Heart left ventricle (tissue), 13 donors: ENCODE measurements around the gene LRRC40.

ENCODE experiments used
- POLR2A ChIP-seq, 2 donors: fragments of 450-650 bp; IDR thresholded peaks; one replicate each; pipeline ENCODE4 v1.6.1; 2017; ENCODE audit warnings: antibody characterized with exemption in 2 of 2, mild to moderate bottlenecking in 2 of 2, moderate library complexity in 2 of 2
- TF ChIP-seq, protein P1 (sequence below), 12 donors: fragments of 200-600 bp; sonication (generic) in 4 of 12; IDR thresholded peaks; one replicate each; pipeline versions ENCODE4 v1.5.0 to v1.8.0; 2018 to 2022; ENCODE audit warnings: antibody characterized with exemption in 12 of 12, mild to moderate bottlenecking in 5 of 12
- donor health status: ischemic (EF 13 %, LVEDD 7.1; RV severe dilation, severe dysfunction).
- donor health status: DM: no; HTN: yes; CAD: no.
- donor health status: DM: no; HTN: no; CAD: no.
- donor health status: ischemic (EF 25% LVEDD 6.9; RV normal size, moderate dysfunction).
- donor health status: ischemic (EF 25% LVEDD 5.7; RV mildly dilated, moderate dysfunction).
- donor health status: ischemic (EF 35%, LVEDD 5.7; RV mildly dilated, moderate dysfunction).
- donor health status: nonischemic (EF 11% LVEDD 7.7; RV severe dilation, severe dysfunction).
- donor health status: DM: yes; HTN: yes; CAD: no.
- donor health status: PGD.
- donor health status: ischemic (EF 29% LVEDD 5.4; RV normal size, mild dysfunction).
- donor health status: nonischemic (EF 23%, LVEDD 6.1; RV moderate dilation, normal function).

DNA sequence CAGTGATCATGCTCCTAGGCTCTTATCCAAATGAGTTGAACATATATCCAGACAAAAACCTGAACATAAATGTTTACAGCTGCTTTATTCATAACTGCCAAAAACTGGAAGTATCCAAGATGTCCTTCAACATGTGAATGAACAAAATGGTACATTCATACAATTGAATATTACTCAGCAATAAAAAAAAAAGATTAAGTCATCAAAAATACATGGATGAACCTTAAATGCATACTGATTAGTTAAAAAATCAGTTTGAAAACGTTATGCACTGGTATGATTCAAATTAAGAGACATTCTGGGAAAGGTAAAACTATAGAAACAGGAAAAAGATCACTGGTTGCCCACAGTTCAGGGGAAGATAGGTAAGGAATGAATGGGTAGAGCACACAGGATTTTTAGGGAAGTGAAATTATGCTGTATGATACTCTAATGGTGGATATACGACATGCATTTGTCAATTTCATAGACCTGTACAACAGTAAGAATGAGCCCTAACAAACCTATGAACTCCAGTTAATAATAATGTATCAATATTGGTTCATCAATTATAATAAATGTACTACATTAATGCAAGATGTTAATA is 3.1 kb downstream of the LRRC40 start:
- TF ChIP-seq, protein P1, sequence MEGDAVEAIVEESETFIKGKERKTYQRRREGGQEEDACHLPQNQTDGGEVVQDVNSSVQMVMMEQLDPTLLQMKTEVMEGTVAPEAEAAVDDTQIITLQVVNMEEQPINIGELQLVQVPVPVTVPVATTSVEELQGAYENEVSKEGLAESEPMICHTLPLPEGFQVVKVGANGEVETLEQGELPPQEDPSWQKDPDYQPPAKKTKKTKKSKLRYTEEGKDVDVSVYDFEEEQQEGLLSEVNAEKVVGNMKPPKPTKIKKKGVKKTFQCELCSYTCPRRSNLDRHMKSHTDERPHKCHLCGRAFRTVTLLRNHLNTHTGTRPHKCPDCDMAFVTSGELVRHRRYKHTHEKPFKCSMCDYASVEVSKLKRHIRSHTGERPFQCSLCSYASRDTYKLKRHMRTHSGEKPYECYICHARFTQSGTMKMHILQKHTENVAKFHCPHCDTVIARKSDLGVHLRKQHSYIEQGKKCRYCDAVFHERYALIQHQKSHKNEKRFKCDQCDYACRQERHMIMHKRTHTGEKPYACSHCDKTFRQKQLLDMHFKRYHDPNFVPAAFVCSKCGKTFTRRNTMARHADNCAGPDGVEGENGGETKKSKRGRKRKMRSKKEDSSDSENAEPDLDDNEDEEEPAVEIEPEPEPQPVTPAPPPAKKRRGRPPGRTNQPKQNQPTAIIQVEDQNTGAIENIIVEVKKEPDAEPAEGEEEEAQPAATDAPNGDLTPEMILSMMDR (IDR thresholded peaks at IDR 0.05): no peak
- no peak for TF ChIP-seq POLR2A (IDR thresholded peaks at IDR 0.05)
